CMK (cell line): ENCODE measurements around the gene SEMA5A.

ENCODE experiments used
- DNase-seq: peaks from one replicate; pipeline ENCODE4 v3.0.0-alpha.2; 2010; ENCODE audit warnings: low read depth

Gene SEMA5A

GRCh38 chr5:9278921-9279603 is 266.8 kb downstream of the SEMA5A start:
- no peak for DNase-seq

- DNase-seq: no peak
These were observed 276.9 kb downstream of the SEMA5A start for GRCh38 chr5:9269014-9269413.

- no peak for DNase-seq
These were observed 277.6 kb downstream of the SEMA5A start for GRCh38 chr5:9268226-9268625.

GRCh38 chr5:9265441-9266287 is 280.2 kb downstream of the SEMA5A start:
- DNase-seq: no peak

GRCh38 chr5:9264301-9264700 is 281.6 kb downstream of the SEMA5A start:
- DNase-seq: no peak

GRCh38 chr5:9263656-9264055 is 282.2 kb downstream of the SEMA5A start:
- no peak for DNase-seq

- DNase-seq: no peak
These were observed 294.4 kb downstream of the SEMA5A start for GRCh38 chr5:9251379-9251980.

GRCh38 chr5:9249231-9249630 is 296.6 kb downstream of the SEMA5A start:
- no peak for DNase-seq

- DNase-seq: no peak
These were observed 300.8 kb downstream of the SEMA5A start for GRCh38 chr5:9245071-9245470.

- no peak for DNase-seq
These were observed 301.5 kb downstream of the SEMA5A start for GRCh38 chr5:9244417-9244816.

- DNase-seq: no peak
These were observed 304.2 kb downstream of the SEMA5A start for GRCh38 chr5:9241479-9242305.

- no peak for DNase-seq
These were observed 305.4 kb downstream of the SEMA5A start for GRCh38 chr5:9240431-9240830.

- no peak for DNase-seq
These were observed 306.2 kb downstream of the SEMA5A start for GRCh38 chr5:9239626-9240025.

- DNase-seq: no peak
These were observed 306.8 kb downstream of the SEMA5A start for GRCh38 chr5:9239071-9239470.

GRCh38 chr5:9233712-9234111 is 312.2 kb downstream of the SEMA5A start:
- no peak for DNase-seq

GRCh38 chr5:9233035-9233434 is 312.8 kb downstream of the SEMA5A start:
- no peak for DNase-seq

- no peak for DNase-seq
These were observed 314.0 kb downstream of the SEMA5A start for GRCh38 chr5:9231842-9232241.

GRCh38 chr5:9230355-9230754 is 315.5 kb downstream of the SEMA5A start:
- no peak for DNase-seq

- DNase-seq: no peak
These were observed 319.8 kb downstream of the SEMA5A start for GRCh38 chr5:9226016-9226536.

- no peak for DNase-seq
These were observed 323.6 kb downstream of the SEMA5A start for GRCh38 chr5:9222054-9222976.

GRCh38 chr5:9218358-9218757 is 327.5 kb downstream of the SEMA5A start:
- no peak for DNase-seq
